Endodermal cell (in vitro differentiated cells): ENCODE results near the gene CMIP. TPM values are rescaled to one million over a fixed set of nuclear protein-coding genes. Genes with fewer than 3 reads are reported as not detected.

Experiments
- DNase-seq: peaks from one replicate; pipeline ENCODE4 v3.0.0-alpha.2; 2017
- H3K27ac ChIP-seq: 2 replicates; pipeline ENCODE4 v1.5.1; 2013; ENCODE audit warnings: mild to moderate bottlenecking, low read depth, low read length, moderate library complexity
- H3K27me3 ChIP-seq: 2 replicates; pipeline ENCODE4 v1.6.1; 2013; ENCODE audit warnings: mild to moderate bottlenecking, low read length, moderate library complexity; ENCODE audit not compliant: insufficient read depth, control insufficient read depth, poor library complexity, severe bottlenecking
- H3K36me3 ChIP-seq: 2 replicates; pipeline ENCODE4 v1.7.0; 2013; ENCODE audit warnings: mild to moderate bottlenecking, low read length, moderate library complexity; ENCODE audit not compliant: control insufficient read depth, insufficient read depth
- H3K4me1 ChIP-seq: one replicate; pipeline ENCODE4 v1.7.0; 2013; ENCODE audit warnings: low read length; ENCODE audit not compliant: control insufficient read depth, insufficient read depth
- H3K4me3 ChIP-seq: 2 replicates; pipeline ENCODE4 v1.5.1; 2013; ENCODE audit warnings: mild to moderate bottlenecking, low read length, moderate library complexity
- H3K9ac ChIP-seq: 2 replicates; pipeline ENCODE4 v1.6.1; 2013; ENCODE audit warnings: mild to moderate bottlenecking, low read length, moderate library complexity; ENCODE audit not compliant: poor library complexity, severe bottlenecking; ENCODE audit errors: extremely low read depth
- H3K9me3 ChIP-seq: 2 replicates; pipeline ENCODE4 v1.6.1; 2013; ENCODE audit warnings: mild to moderate bottlenecking, low read length, moderate library complexity; ENCODE audit not compliant: control insufficient read depth
- H3K27ac Mint-ChIP-seq: 2 replicates; pipeline ENCODE4 v1.8.0; 2020; ENCODE audit warnings: mixed read lengths
- H3K27me3 Mint-ChIP-seq: 2 replicates; pipeline ENCODE4 v1.8.0; 2021; ENCODE audit warnings: mild to moderate bottlenecking, mixed read lengths; ENCODE audit not compliant: insufficient read depth
- H3K36me3 Mint-ChIP-seq: 2 replicates; pipeline ENCODE4 v1.8.0; 2020; ENCODE audit warnings: low read depth, mixed read lengths
- H3K4me1 Mint-ChIP-seq: 2 replicates; pipeline ENCODE4 v1.8.0; 2020; ENCODE audit warnings: mixed read lengths
- H3K4me3 Mint-ChIP-seq: 2 replicates; pipeline ENCODE4 v1.8.0; 2020; ENCODE audit warnings: mild to moderate bottlenecking, moderate library complexity, mixed read lengths
- H3K9me3 Mint-ChIP-seq: 2 replicates; pipeline ENCODE4 v1.8.0; 2020; ENCODE audit warnings: mild to moderate bottlenecking, mixed read lengths
- CTCF ChIP-seq: fragments of 200-600 bp; sonication (generic); conservative IDR thresholded peaks from 2 replicates; pipeline ENCODE4 v1.5.0; 2021; ENCODE audit warnings: antibody characterized with exemption, mild to moderate bottlenecking
- WGBS, 2 experiments: methylation state at CpG; one replicate each; pipeline versions ENCODE4 v1.1.5 to v1.1.7; 2013; ENCODE audit warnings: missing lambda C conversion rate in 2 of 2, mixed read lengths in 1 of 2; ENCODE audit not compliant: insufficient coverage in 1 of 2, insufficient read length in 1 of 2; 5-methylcytosine and 5-hydroxymethylcytosine counted together
- total RNA-seq, 2 donors: library from RNA; stranded (reverse); fragmentation: NEBNext Ultra II Directional in 1 of 2; extraction: Animal tissue kit (Norgen Biotek cat#: 25700) in 1 of 2; gene quantifications; 2 replicates in 1 of 2; 3 replicates in 1 of 2; pipeline ENCODE4 v1.2.1, GENCODE V29; 2021

CMIP gene
- total RNA-seq, 2 donors from 2014 or later, result 64.0 to 64.7 TPM

DNA sequence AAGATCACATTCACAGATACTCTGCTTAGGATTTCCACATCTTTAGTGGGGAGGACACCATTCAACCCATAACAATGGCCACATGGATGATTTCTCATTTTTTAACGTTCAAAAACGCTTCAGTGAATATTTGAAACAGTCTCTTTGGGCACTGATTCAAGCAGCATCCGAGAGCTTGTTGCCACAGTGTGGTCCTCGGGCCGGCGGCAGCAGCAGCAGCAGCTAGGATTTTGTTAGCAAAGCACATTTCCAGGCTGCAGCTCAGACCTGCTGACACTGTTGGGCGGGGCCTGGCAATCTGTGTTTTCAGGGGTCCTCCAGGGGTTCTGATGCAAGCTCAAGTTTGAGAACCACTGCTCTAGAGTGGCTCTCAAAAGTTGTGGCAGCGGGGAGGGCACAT lies 27.9 kb upstream of the CMIP start:
- peaks cover 11% of the 10 kb centered on the region for H3K4me1 Mint-ChIP-seq
- Histone ChIP-seq H3K27me3 (no peaks in the 10 kb centered on the region), H3K4me3 (no peak overlapping the region), H3K36me3 (no peaks in the 10 kb centered on the region), H3K27ac (no peak overlapping the region), H3K9me3 (no peaks in the 10 kb centered on the region), H3K4me1 (no peaks in the 10 kb centered on the region), H3K9ac (no peak overlapping the region)
- H3K4me3 Mint-ChIP-seq, result no peak overlapping the region
- TF ChIP-seq CTCF, result no peak
- no peak for DNase-seq
- H3K27ac Mint-ChIP-seq, result no peak overlapping the region
- WGBS, 2 experiments, result 90 to 98% methylated on average over 5 to 8 of the region's 8 CpGs
- peaks cover 4% of the 10 kb centered on the region for H3K9me3 Mint-ChIP-seq
- H3K36me3 Mint-ChIP-seq, result no peaks in the 10 kb centered on the region
- H3K27me3 Mint-ChIP-seq, result no peaks in the 10 kb centered on the region

DNA sequence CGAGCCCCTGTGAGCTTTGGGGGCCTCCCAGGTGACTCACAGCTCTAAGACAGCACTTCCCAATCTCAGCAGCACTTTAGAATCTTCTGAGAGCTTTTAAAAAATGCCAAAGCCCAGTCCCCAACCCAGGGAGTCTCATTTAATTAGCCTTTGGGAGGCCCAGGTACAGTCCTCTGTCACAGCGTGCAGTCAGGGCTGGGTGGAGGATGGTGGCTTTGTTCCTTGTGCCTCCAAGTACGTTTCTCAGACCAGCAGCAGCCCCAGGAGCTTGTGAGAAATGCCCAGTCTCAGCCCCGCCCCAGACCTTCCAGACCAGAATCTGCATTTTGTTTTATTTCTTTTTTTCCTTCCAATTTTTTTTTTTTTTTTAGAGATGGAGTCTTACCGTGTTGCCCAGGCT lies 27.4 kb upstream of the CMIP start:
- WGBS, 2 experiments, result 90 to 93% methylated on average over 3 to 5 of the region's 5 CpGs
- H3K27me3 Mint-ChIP-seq, result no peaks in the 10 kb centered on the region
- DNase-seq, result no peak
- TF ChIP-seq CTCF, result no peak
- no peak overlapping the region for H3K9ac ChIP-seq
- H3K4me3 Mint-ChIP-seq, result no peak overlapping the region
- H3K27me3 ChIP-seq, result no peaks in the 10 kb centered on the region
- no peaks in the 10 kb centered on the region for H3K9me3 ChIP-seq
- H3K4me1 Mint-ChIP-seq, result peaks cover 11% of the 10 kb centered on the region
- peaks cover 7% of the 10 kb centered on the region for H3K9me3 Mint-ChIP-seq
- no peaks in the 10 kb centered on the region for H3K36me3 Mint-ChIP-seq
- H3K36me3 ChIP-seq, result no peaks in the 10 kb centered on the region
- no peaks in the 10 kb centered on the region for H3K4me1 ChIP-seq
- no peak overlapping the region for H3K27ac Mint-ChIP-seq
- no peak overlapping the region for H3K4me3 ChIP-seq
- H3K27ac ChIP-seq, result no peak overlapping the region

GRCh38 chr16:81419806-81420205 lies 24.8 kb upstream of the CMIP start:
- H3K9ac ChIP-seq, result no peak overlapping the region
- Mint-ChIP-seq H3K27ac (no peak overlapping the region), H3K27me3 (no peaks in the 10 kb centered on the region), H3K9me3 (peaks cover 8% of the 10 kb centered on the region), H3K36me3 (no peaks in the 10 kb centered on the region), H3K4me1 (peaks cover 5% of the 10 kb centered on the region), H3K4me3 (no peak overlapping the region)
- DNase-seq, result no peak
- 92 to 95% methylated on average over 9 of the region's 9 CpGs for WGBS, 2 experiments
- H3K27me3 ChIP-seq, result no peaks in the 10 kb centered on the region
- no peaks in the 10 kb centered on the region for H3K9me3 ChIP-seq
- H3K36me3 ChIP-seq, result no peaks in the 10 kb centered on the region
- H3K4me1 ChIP-seq, result no peaks in the 10 kb centered on the region
- TF ChIP-seq CTCF, result no peak
- H3K4me3 ChIP-seq, result no peak overlapping the region
- no peak overlapping the region for H3K27ac ChIP-seq
